ENCODE measurements around the gene MLPH.

Gene MLPH

GRCh38 chr2:237603049-237603717, 116.1 kb downstream of the MLPH start:
- CTCF ChIA-PET, result interaction anchor here (0.6 to 0.8 kb wide), 2 partner anchors 142 to 149 kb away, joined by 3 to 5 read pairs; no protein-coding TSS in a partner anchor
- no peak for DNase-seq (ENCODE audit: low spot score)
- no peak for TF ChIP-seq CTCF (conservative IDR thresholded peaks at IDR 0.05; ENCODE audit: low read depth)
- POLR2A ChIA-PET (ENCODE audit: low non-redundant PET), result no interaction called here
- peak overlapping the region; percentile 19; the same call in 1 of the 2 replicates for H3K27ac ChIP-seq

- CTCF ChIA-PET, result interaction anchor here (0.6 to 0.8 kb wide), 2 partner anchors 438 to 576 kb away, joined by 3 to 4 read pairs; no protein-coding TSS in a partner anchor
Measured at GRCh38 chr2:237603718-237604362, 116.8 kb downstream of the MLPH start.

GRCh38 chr2:237604391-237604790, 117.3 kb downstream of the MLPH start:
- ChIA-PET CTCF (interaction anchor here (0.6 to 0.8 kb wide), 2 partner anchors 438 to 576 kb away, joined by 3 to 4 read pairs; no protein-coding TSS in a partner anchor), POLR2A (ENCODE audit: low non-redundant PET) (interaction anchor here (0.6 kb wide), 1 partner anchor 111 kb away, joined by 3 read pairs; no protein-coding TSS in a partner anchor)
- TF ChIP-seq CTCF (conservative IDR thresholded peaks at IDR 0.05; ENCODE audit: low read depth), result no peak
- no peak overlapping the region; the same call in 1 of the 2 replicates for H3K27ac ChIP-seq
- no peak for DNase-seq (ENCODE audit: low spot score)

More at GRCh38 chr2:237603718-237604362, 116.8 kb downstream of the MLPH start:
- DNase-seq (ENCODE audit: low spot score), result peak; percentile 44
- TF ChIP-seq CTCF (conservative IDR thresholded peaks at IDR 0.05; ENCODE audit: low read depth), result no peak
- POLR2A ChIA-PET (ENCODE audit: low non-redundant PET), result interaction anchor here (0.6 kb wide), 1 partner anchor 111 kb away, joined by 3 read pairs; no protein-coding TSS in a partner anchor
- peak overlapping the region; percentile 19; the same call in 1 of the 2 replicates for H3K27ac ChIP-seq

Data from RWPE1 (cell line).